ENCODE results near the gene MAP6.

The MAP6 gene

DNA sequence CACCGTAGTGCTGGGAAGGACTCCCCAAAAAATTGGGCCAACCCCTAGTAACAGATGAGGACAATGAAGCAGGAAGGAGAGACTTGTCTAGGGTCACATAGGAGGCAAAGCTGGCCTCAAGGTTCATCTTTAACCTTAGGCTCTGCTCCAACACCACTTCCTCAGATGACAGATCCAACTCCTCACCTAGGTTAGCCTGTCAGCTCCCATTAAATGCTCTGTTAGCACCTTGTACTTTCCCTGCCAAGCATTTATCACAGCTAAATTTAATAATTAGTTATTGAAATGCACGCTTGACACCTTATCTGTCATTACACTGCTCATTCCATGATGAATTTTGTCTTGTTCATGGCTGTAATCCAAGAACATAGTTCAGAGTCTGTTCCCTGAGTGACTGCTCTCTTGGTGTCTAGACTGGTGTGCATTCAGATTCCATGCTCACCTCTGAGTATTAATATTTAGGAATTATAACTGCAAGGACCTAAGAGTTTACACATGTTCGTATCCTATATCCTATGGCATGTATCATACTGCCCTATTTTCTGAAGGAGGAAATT is 18.6 kb downstream of the MAP6 start:
- DNase-seq (ENCODE audit: low read depth), result no peak
- TF ChIP-seq, protein P1, sequence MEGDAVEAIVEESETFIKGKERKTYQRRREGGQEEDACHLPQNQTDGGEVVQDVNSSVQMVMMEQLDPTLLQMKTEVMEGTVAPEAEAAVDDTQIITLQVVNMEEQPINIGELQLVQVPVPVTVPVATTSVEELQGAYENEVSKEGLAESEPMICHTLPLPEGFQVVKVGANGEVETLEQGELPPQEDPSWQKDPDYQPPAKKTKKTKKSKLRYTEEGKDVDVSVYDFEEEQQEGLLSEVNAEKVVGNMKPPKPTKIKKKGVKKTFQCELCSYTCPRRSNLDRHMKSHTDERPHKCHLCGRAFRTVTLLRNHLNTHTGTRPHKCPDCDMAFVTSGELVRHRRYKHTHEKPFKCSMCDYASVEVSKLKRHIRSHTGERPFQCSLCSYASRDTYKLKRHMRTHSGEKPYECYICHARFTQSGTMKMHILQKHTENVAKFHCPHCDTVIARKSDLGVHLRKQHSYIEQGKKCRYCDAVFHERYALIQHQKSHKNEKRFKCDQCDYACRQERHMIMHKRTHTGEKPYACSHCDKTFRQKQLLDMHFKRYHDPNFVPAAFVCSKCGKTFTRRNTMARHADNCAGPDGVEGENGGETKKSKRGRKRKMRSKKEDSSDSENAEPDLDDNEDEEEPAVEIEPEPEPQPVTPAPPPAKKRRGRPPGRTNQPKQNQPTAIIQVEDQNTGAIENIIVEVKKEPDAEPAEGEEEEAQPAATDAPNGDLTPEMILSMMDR (conservative IDR thresholded peaks at IDR 0.05; ENCODE audit: control insufficient read depth, insufficient read depth, low read depth, low read length), result no peak
- no peak overlapping the region for H3K4me3 ChIP-seq (ENCODE audit: control insufficient read depth, low read depth, low read length)

DNA sequence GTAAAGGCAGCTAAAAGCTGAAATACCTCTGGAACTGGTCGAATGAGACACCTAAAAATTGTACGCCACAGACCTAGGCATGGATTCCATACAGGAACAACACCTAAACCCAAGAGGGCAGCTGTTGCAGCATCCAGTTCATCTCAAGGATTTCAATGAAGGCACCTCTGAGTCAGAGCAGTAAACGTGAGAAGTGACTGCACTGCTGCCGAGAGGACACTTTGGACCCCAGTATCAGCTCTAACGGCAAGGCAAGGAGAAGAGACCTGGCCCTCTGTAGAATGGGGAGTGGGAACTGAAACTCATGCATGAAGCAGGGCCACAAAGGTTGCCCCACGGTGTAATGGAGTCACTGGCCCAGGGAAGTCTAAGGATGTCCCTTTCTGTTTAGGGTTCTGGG is 23.9 kb downstream of the MAP6 start:
- no peak for DNase-seq (ENCODE audit: low read depth)
- TF ChIP-seq, protein P1 (conservative IDR thresholded peaks at IDR 0.05; ENCODE audit: control insufficient read depth, insufficient read depth, low read depth, low read length), result no peak
- no peak overlapping the region for H3K4me3 ChIP-seq (ENCODE audit: control insufficient read depth, low read depth, low read length)

DNA sequence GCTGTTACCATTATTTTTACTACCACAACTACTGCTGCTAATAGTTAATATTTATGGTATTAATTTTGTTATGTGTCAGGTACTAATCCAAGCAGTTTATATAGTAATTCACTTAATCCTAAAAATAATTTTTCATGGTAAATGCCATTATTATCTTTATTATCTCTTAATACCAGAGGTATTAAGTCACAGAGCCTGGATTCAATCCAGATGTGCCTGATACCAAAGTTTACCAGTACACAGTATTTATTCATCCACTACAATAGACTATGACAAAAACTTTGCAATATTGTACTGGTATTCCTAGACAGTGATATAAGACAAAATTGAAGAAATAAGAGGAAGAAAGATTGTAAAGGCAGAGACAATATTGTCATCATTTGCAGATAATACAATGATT is 24.5 kb downstream of the MAP6 start:
- TF ChIP-seq, protein P1 (conservative IDR thresholded peaks at IDR 0.05; ENCODE audit: control insufficient read depth, insufficient read depth, low read depth, low read length), result no peak
- H3K4me3 ChIP-seq (ENCODE audit: control insufficient read depth, low read depth, low read length), result no peak overlapping the region
- no peak for DNase-seq (ENCODE audit: low read depth)

DNA sequence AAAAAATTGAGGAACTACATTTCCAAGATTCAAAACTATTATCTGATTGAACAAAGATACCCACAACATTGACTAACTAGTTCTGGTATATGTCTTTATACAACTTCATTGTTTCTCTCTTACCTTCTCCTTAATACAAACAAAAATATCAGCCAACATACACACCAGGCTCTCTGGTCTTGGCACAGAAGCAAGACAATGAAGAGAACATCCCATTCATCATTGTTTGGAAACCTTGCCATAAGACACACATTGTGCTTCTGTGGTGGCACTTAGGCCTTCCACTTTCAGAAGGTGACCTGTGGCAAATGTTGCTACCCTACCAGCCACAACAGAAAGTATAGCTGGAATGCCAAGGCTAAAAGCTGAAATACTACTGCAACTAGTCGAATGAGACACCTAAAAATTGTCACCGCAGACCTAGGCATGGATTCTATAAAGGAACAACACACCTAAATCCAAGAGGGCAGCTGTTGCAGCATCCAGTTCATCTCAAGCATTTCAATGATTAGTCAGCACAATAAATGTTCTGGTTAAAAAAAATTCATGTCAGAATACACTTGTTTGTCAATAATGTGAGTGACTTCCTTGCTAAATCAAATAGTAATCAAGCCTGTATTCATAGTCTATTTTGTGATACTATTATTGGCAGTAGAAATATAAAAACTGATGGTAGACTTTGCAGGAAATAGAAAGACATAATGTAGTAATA is 26.3 kb downstream of the MAP6 start:
- DNase-seq (ENCODE audit: low read depth), result no peak

DNA sequence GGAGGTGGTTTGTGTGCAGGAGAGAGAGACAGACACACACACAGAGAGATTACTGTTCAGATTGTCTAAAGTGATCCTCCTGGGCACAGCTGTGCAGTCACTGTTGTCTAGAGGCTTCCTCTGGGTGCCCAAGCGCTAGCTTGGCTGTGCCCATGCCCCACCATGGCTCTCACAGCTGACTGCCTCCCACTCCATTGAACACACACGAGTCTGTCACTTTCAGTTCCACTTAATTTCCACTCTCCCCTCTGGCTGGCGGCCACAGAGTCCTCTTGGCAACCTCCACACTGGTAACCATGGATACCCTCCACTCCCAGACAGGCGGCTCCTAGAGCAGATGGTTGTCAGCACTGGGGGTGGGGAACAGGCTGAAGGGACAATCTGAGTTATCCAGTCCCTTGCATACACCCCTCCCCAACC is 29.1 kb downstream of the MAP6 start:
- H3K4me3 ChIP-seq (ENCODE audit: control insufficient read depth, low read depth, low read length), result no peak overlapping the region
- TF ChIP-seq, protein P1 (conservative IDR thresholded peaks at IDR 0.05; ENCODE audit: control insufficient read depth, insufficient read depth, low read depth, low read length), result no peak
- peak; percentile 20 for DNase-seq (ENCODE audit: low read depth)

More for the DNA sequence above, 26.3 kb downstream of the MAP6 start:
- H3K4me3 ChIP-seq (ENCODE audit: control insufficient read depth, low read depth, low read length), result no peak overlapping the region
- TF ChIP-seq, protein P1 (conservative IDR thresholded peaks at IDR 0.05; ENCODE audit: control insufficient read depth, insufficient read depth, low read depth, low read length), result no peak

DNA sequence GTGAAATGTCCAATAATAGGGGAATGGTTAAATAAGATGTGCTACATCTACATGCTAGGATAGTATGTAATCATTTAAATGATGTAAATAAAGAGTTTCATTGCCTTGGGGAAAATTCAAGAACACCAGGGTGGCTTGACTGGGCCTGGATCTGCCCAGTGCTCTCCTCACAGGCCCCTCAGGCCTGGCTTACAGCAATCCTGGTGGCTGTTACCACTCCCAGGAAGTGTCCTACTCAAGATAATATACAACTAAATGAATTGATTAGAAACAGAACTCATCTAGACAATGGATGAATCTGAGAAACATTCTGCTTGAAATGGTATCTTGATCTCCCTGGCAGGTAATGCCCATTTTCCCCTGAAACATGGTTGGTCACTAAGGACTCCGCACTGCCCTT is 30.8 kb downstream of the MAP6 start:
- DNase-seq (ENCODE audit: low read depth), result no peak
- H3K4me3 ChIP-seq (ENCODE audit: control insufficient read depth, low read depth, low read length), result no peak overlapping the region
- TF ChIP-seq, protein P1 (conservative IDR thresholded peaks at IDR 0.05; ENCODE audit: control insufficient read depth, insufficient read depth, low read depth, low read length), result no peak

Data from fibroblast of mammary gland (primary cell).